Lung (tissue), 16 donors: ENCODE measurements around the gene RAB11FIP2. TPM values are rescaled to one million over a fixed set of nuclear protein-coding genes. Genes with fewer than 3 reads are reported as not detected.

Experiments used
- ATAC-seq: fragments of 200-7000 bp; cut with Tn5 transposase; one replicate; pipeline ENCODE4 v1.9.1; 2020; ENCODE audit warnings: moderate number of reproducible peaks; ENCODE audit not compliant: insufficient read depth, low FRiP score
- DNase-seq, 3 donors: peaks; one replicate each; pipeline ENCODE4 v3.0.0-alpha.2; 2013 to 2017
- H3K27ac ChIP-seq, 2 donors: one replicate each; pipeline ENCODE4 v1.5.1; 2013; ENCODE audit warnings: mild to moderate bottlenecking in 2 of 2, moderate library complexity in 2 of 2, control low read depth in 1 of 2, inconsistent platforms in 1 of 2, low read depth in 1 of 2, low read length in 1 of 2
- H3K27me3 ChIP-seq, 3 donors: one replicate each; pipeline ENCODE4 v1.5.1; 2013; ENCODE audit warnings: low read length in 2 of 3; ENCODE audit not compliant: control insufficient read depth in 3 of 3, insufficient read depth in 3 of 3
- H3K36me3 ChIP-seq, 4 donors: one replicate each; pipeline ENCODE4 v1.5.1; 2013; ENCODE audit warnings: low read length in 4 of 4, mild to moderate bottlenecking in 1 of 4, moderate library complexity in 1 of 4; ENCODE audit not compliant: control insufficient read depth in 4 of 4, insufficient read depth in 4 of 4
- H3K4me1 ChIP-seq, 5 donors: one replicate each; pipeline ENCODE4 v1.5.1; 2013; ENCODE audit warnings: low read length in 5 of 5, mild to moderate bottlenecking in 2 of 5, moderate library complexity in 1 of 5; ENCODE audit not compliant: control insufficient read depth in 5 of 5, insufficient read depth in 5 of 5
- H3K4me3 ChIP-seq: one replicate; pipeline ENCODE4 v1.5.1; 2013; ENCODE audit warnings: mild to moderate bottlenecking, control low read depth, moderate library complexity
- H3K9ac ChIP-seq, 2 donors: one replicate each; pipeline ENCODE4 v1.5.1; 2013; ENCODE audit warnings: low read length in 2 of 2, control low read depth in 1 of 2; ENCODE audit not compliant: insufficient read depth in 1 of 2
- H3K9me3 ChIP-seq, 4 donors: one replicate each; pipeline ENCODE4 v1.5.1; 2013; ENCODE audit warnings: low read length in 3 of 4, mild to moderate bottlenecking in 1 of 4, moderate library complexity in 1 of 4; ENCODE audit not compliant: control insufficient read depth in 4 of 4, insufficient read depth in 3 of 4
- WGBS, 2 donors: extraction: QIAGEN DNeasy Blood & Tissue Kit; methylation state at CpG; one replicate each; pipeline ENCODE4 v1.1.7; 2013; 5-methylcytosine and 5-hydroxymethylcytosine counted together
- long read RNA-seq, 5 donors: transcript quantifications; one replicate each; lab custom pipeline, GENCODE V29; 2026
- polyA plus RNA-seq, 2 donors: library from polyadenylated mRNA; stranded (reverse); fragments of 200-250 nt; gene quantifications; one replicate each; pipeline ENCODE4 v1.2.1, GENCODE V29; 2013
- total RNA-seq, 2 donors: library from RNA; depleted of rRNA in 1 of 2; stranded (reverse); fragments of >200 nt in 1 of 2; gene quantifications; one replicate each; pipeline ENCODE4 v1.2.1, GENCODE V29; 2014 to 2021
- TF ChIP-seq, protein P1 (sequence below): IDR thresholded peaks from 2 replicates; pipeline ENCODE4 v1.5.1; 2012; ENCODE audit warnings: mild to moderate bottlenecking; ENCODE audit errors: control extremely low read depth, extremely low read depth
- donor health status: control.
- donor health status: control.
- donor health status: Bipolar disorder and iron deficiency.
- donor health status: healthy.
- donor health status: DM: yes; HTN: yes; CAD: no.

The RAB11FIP2 gene, protein sequence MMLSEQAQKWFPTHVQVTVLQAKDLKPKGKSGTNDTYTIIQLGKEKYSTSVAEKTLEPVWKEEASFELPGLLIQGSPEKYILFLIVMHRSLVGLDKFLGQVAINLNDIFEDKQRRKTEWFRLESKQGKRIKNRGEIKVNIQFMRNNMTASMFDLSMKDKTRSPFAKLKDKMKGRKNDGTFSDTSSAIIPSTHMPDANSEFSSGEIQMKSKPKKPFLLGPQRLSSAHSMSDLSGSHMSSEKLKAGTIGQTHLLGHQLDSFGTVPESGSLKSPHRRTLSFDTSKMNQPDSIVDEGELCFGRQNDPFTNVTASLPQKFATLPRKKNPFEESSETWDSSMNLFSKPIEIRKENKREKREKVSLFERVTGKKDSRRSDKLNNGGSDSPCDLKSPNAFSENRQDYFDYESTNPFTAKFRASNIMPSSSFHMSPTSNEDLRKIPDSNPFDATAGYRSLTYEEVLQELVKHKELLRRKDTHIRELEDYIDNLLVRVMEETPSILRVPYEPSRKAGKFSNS
- 10 to 100 TPM; 19.3 to 52.4 TPM for total RNA-seq
- polyA plus RNA-seq: 1 to 10 TPM; 4.2 to 6.3 TPM
- long read RNA-seq, donor 1, full-length matches to known transcripts: 3 of 3 reads
- long read RNA-seq, donor 1, partial matches to known transcripts: 0 of 3 reads
- long read RNA-seq, donor 1, other reads (novel, unspliced or antisense): 0 of 3 reads
- long read RNA-seq, donor 2: 0 reads
- long read RNA-seq, donor 3, full-length matches to known transcripts: 5 of 5 reads
- long read RNA-seq, donor 3, partial matches to known transcripts: 0 of 5 reads
- long read RNA-seq, donor 3, other reads (novel, unspliced or antisense): 0 of 5 reads
- long read RNA-seq, donor 4: 0 reads
- long read RNA-seq, donor 5, full-length matches to known transcripts: 2 of 2 reads
- long read RNA-seq, donor 5, partial matches to known transcripts: 0 of 2 reads
- long read RNA-seq, donor 5, other reads (novel, unspliced or antisense): 0 of 2 reads

DNA sequence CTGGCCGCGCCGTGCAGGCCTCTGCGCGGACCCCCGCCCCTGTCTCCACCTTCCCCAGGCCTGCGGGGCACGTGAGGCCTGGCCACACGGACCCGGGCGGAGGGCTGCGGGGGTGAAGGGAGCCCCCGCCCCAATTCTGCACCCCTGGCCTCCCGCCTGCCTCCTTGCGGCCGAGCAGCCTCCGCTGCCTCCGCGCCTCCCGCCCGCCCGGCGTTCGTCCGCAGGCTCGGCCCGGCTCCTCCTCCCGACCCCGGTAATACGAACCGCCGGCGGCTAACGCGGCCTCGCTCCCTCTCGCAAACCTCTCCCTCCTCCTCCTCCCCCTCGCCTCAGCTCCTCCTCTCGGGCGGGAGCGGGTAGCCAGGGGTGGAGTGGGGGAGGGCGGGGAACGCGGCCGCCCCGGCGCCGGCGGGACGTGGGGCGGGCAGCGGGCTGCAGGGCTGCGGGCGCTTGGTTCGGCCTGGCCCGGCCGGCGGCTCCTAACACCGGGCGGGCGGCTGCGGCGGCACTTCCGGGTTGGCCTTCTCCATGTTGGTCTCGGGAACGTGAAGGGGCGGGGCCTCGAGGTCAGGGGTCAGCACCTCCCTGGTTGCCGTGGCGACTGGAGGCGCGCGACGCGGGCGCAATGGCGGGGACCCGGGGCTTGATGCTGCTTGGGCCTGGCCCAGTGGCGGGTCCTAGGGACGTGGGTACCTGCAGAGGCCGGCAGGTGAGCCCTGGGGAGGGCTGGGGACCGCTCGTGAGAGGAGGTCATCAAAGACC, at the start of gene RAB11FIP2:
TSS of gene RAB11FIP2 (minus strand) at position 547 of the 762 bp plus-strand sequence. CDS start 778 bp downstream, outside the sequence.
- Histone ChIP-seq H3K9me3 (no peaks in the 10 kb centered on the region), H3K36me3 (no peaks in the 10 kb centered on the region), H3K4me1 (peaks cover 0 to 31% (median 3%) of the 10 kb centered on the region in 5 donors), H3K27me3 (no peaks in the 10 kb centered on the region), H3K27ac (peak within 1 kb of the TSS; percentile 84 to 93), H3K9ac (peak within 1 kb of the TSS; percentile 70 to 75), H3K4me3 (peak within 1 kb of the TSS; percentile 60)
- peak; percentile 93 to 96 (median 96) for DNase-seq
- ATAC-seq: peak; percentile 92
- 0% methylated on average over 59 to 83 of the region's 83 CpGs for WGBS, 2 donors
- TF ChIP-seq, protein P1, sequence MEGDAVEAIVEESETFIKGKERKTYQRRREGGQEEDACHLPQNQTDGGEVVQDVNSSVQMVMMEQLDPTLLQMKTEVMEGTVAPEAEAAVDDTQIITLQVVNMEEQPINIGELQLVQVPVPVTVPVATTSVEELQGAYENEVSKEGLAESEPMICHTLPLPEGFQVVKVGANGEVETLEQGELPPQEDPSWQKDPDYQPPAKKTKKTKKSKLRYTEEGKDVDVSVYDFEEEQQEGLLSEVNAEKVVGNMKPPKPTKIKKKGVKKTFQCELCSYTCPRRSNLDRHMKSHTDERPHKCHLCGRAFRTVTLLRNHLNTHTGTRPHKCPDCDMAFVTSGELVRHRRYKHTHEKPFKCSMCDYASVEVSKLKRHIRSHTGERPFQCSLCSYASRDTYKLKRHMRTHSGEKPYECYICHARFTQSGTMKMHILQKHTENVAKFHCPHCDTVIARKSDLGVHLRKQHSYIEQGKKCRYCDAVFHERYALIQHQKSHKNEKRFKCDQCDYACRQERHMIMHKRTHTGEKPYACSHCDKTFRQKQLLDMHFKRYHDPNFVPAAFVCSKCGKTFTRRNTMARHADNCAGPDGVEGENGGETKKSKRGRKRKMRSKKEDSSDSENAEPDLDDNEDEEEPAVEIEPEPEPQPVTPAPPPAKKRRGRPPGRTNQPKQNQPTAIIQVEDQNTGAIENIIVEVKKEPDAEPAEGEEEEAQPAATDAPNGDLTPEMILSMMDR: no peak

DNA sequence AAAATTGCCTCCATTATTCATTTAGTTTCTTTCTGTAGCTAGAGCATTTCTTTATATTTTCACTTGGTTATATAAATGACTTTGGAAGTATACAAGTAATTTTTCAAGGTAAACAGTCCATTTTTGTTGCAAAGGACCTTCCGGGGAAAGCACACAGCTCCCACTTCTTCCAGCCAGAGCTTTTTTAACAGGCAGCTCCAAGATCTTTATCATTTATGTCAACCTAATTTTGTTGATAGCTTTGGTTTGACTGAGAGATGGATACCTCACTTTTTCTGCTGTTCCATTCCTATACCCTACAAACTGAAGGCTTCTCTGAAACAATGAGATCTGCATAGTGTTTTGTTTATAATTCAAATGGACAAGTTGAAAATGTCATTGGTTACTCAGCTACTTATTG, 49.3 kb upstream of the RAB11FIP2 start:
- Histone ChIP-seq H3K27me3 (no peaks in the 10 kb centered on the region), H3K9me3 (peaks cover 0 to 2% (median 0%) of the 10 kb centered on the region in 4 donors), H3K27ac (no peak overlapping the region), H3K36me3 (no peaks in the 10 kb centered on the region), H3K4me3 (no peak overlapping the region), H3K9ac (no peak overlapping the region), H3K4me1 (peaks cover 0 to 1% (median 0%) of the 10 kb centered on the region in 5 donors)
- DNase-seq (no peak), ATAC-seq (no peak)
- 86 to 89% methylated on average over 1 of the region's 1 CpG for WGBS, 2 donors
- TF ChIP-seq, protein P1: no peak

DNA sequence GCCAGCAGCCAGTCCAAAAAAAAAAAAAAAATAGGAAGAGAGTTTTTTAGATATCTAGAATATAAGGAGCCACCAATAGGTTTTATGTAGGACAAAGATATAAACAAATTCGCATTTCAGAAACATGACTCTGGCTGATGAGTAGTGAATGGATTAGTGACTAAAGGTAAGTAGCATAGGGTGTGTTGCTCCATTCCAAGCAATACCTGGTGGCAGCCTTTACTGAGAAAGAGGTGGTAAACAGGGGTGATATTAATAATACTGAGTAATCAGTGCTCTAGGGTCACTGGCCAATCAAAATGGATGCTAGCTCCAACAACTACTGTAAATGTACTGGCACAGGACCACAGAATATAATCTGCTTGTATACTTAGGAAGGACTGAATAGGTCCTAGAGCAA, 45.5 kb upstream of the RAB11FIP2 start:
- no peaks in the 10 kb centered on the region for H3K27me3 ChIP-seq
- peaks cover 0 to 2% (median 0%) of the 10 kb centered on the region in 4 donors for H3K9me3 ChIP-seq
- no peak overlapping the region for H3K9ac ChIP-seq
- TF ChIP-seq, protein P1: no peak
- 96 to 97% methylated on average over 1 of the region's 1 CpG for WGBS, 2 donors
- no peaks in the 10 kb centered on the region for H3K36me3 ChIP-seq
- no peak overlapping the region for H3K27ac ChIP-seq
- no peak overlapping the region for H3K4me3 ChIP-seq
- H3K4me1 ChIP-seq: no peaks in the 10 kb centered on the region
- DNase-seq (no peak), ATAC-seq (no peak)
